ENCODE data around the gene SEL1L. TPM values are rescaled to one million over a fixed set of nuclear protein-coding genes. Genes with fewer than 3 reads are reported as not detected.

Gene SEL1L
- total RNA-seq, 1 donor from 2014 or later = 140 TPM

- Mint-ChIP-seq H3K9me3 (ENCODE audit: unreplicated experiment) (no peaks in the 10 kb centered on the region), H3K4me1 (ENCODE audit: unreplicated experiment) (no peaks in the 10 kb centered on the region), H3K27me3 (ENCODE audit: unreplicated experiment) (no peaks in the 10 kb centered on the region), H3K36me3 (ENCODE audit: unreplicated experiment) (peaks cover 51% of the 10 kb centered on the region), H3K27ac (ENCODE audit: unreplicated experiment) (no peak overlapping the region), H3K4me3 (ENCODE audit: unreplicated experiment) (no peak overlapping the region)
- DNase-seq (ENCODE audit: extremely low spot score, unreplicated experiment) = no peak
- no peak for TF ChIP-seq CTCF (IDR thresholded peaks at IDR 0.05)
Observed at GRCh38 chr14:81485372-81485771, 48.3 kb downstream of the SEL1L start.

- peaks cover 49% of the 10 kb centered on the region for H3K36me3 Mint-ChIP-seq (ENCODE audit: unreplicated experiment)
- no peak overlapping the region for H3K27ac Mint-ChIP-seq (ENCODE audit: unreplicated experiment)
Observed at GRCh38 chr14:81484120-81484519, 49.5 kb downstream of the SEL1L start.

GRCh38 chr14:81480741-81481140 lies 52.9 kb downstream of the SEL1L start:
- TF ChIP-seq CTCF (IDR thresholded peaks at IDR 0.05) = no peak
- peaks cover 45% of the 10 kb centered on the region for H3K36me3 Mint-ChIP-seq (ENCODE audit: unreplicated experiment)
- no peak for DNase-seq (ENCODE audit: extremely low spot score, unreplicated experiment)
- no peaks in the 10 kb centered on the region for H3K4me1 Mint-ChIP-seq (ENCODE audit: unreplicated experiment)
- no peaks in the 10 kb centered on the region for H3K27me3 Mint-ChIP-seq (ENCODE audit: unreplicated experiment)
- H3K4me3 Mint-ChIP-seq (ENCODE audit: unreplicated experiment) = no peak overlapping the region
- no peaks in the 10 kb centered on the region for H3K9me3 Mint-ChIP-seq (ENCODE audit: unreplicated experiment)
- H3K27ac Mint-ChIP-seq (ENCODE audit: unreplicated experiment) = no peak overlapping the region

More at GRCh38 chr14:81484120-81484519, 49.5 kb downstream of the SEL1L start:
- H3K4me1 Mint-ChIP-seq (ENCODE audit: unreplicated experiment) = no peaks in the 10 kb centered on the region
- no peaks in the 10 kb centered on the region for H3K27me3 Mint-ChIP-seq (ENCODE audit: unreplicated experiment)
- no peak for TF ChIP-seq CTCF (IDR thresholded peaks at IDR 0.05)
- H3K9me3 Mint-ChIP-seq (ENCODE audit: unreplicated experiment) = no peaks in the 10 kb centered on the region
- no peak overlapping the region for H3K4me3 Mint-ChIP-seq (ENCODE audit: unreplicated experiment)
- DNase-seq (ENCODE audit: extremely low spot score, unreplicated experiment) = no peak

DNA sequence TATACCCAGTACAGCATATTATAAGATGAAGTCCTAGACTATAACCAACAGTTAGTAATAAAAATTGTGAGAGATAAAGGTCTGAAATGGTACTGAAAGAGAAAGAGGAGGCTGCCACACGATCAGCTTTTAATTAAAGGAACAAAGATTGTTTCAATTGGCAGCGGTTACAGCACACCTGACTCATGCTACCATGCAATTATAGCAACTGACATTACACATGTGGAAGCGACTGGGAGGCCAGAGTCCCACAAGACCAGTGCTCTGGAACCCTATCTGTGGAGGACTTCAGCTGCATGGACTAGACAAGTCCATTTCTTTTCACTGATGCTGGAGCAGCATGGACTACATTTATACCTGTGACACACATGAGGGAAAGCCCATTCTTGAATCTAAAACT lies 55.2 kb downstream of the SEL1L start:
- TF ChIP-seq CTCF (IDR thresholded peaks at IDR 0.05) = no peak
- H3K4me3 Mint-ChIP-seq (ENCODE audit: unreplicated experiment) = no peak overlapping the region
- H3K36me3 Mint-ChIP-seq (ENCODE audit: unreplicated experiment) = peaks cover 42% of the 10 kb centered on the region
- H3K9me3 Mint-ChIP-seq (ENCODE audit: unreplicated experiment) = no peaks in the 10 kb centered on the region
- DNase-seq (ENCODE audit: extremely low spot score, unreplicated experiment) = no peak
- no peaks in the 10 kb centered on the region for H3K27me3 Mint-ChIP-seq (ENCODE audit: unreplicated experiment)
- H3K27ac Mint-ChIP-seq (ENCODE audit: unreplicated experiment) = no peak overlapping the region
- no peaks in the 10 kb centered on the region for H3K4me1 Mint-ChIP-seq (ENCODE audit: unreplicated experiment)

DNA sequence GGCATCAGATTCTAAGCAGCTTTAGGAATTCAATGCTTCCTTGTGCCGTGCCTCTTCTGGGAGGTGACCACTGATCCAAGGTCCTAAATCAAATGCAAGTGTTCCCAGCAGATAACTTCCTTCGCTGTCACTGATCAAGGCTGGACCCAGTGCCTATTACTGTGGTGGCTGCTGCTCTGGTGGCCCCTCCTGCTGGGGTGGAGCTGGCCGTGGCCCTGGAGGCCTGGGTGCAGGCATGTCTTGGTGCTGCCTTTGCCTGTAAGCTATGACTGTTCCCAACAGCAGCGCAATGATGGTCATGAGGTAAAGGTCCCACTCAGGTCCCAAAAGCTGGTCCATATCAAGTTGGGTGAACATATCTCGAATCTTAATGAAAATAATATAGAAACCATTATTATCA lies 56.8 kb downstream of the SEL1L start:
- no peak overlapping the region for H3K27ac Mint-ChIP-seq (ENCODE audit: unreplicated experiment)
- H3K4me3 Mint-ChIP-seq (ENCODE audit: unreplicated experiment) = no peak overlapping the region
- DNase-seq (ENCODE audit: extremely low spot score, unreplicated experiment) = no peak
- TF ChIP-seq CTCF (IDR thresholded peaks at IDR 0.05) = no peak
- no peaks in the 10 kb centered on the region for H3K9me3 Mint-ChIP-seq (ENCODE audit: unreplicated experiment)
- no peaks in the 10 kb centered on the region for H3K27me3 Mint-ChIP-seq (ENCODE audit: unreplicated experiment)
- H3K36me3 Mint-ChIP-seq (ENCODE audit: unreplicated experiment) = peaks cover 44% of the 10 kb centered on the region
- no peaks in the 10 kb centered on the region for H3K4me1 Mint-ChIP-seq (ENCODE audit: unreplicated experiment)
